ENCODE data around the gene CNTN2.

Gene CNTN2

DNA sequence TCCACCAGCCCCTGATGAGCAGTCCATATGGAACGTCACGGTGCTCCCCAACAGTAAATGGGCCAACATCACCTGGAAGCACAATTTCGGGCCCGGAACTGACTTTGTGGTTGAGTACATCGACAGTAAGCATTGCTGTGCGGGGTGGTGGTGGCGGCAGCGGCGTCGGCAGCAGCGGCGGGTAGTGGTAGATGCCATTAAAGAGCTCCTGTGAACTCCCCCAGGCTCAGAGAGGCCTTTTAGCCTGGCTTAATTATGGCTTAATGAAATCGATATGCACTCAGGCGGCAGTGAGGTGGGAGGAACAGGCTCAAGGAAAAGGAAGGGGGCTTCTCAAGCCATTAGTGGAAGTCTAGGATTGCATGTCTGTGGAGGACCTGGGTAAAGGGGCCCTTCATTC lies 41.9 kb upstream of the CNTN2 start:
- no peak overlapping the region for H3K4me3 ChIP-seq (ENCODE audit: low read depth, low read length)
- no peak for DNase-seq (ENCODE audit: low read depth)
- TF ChIP-seq POLR2A (IDR thresholded peaks at IDR 0.05; ENCODE audit: extremely low read depth, insufficient read length) = no peak
- TF ChIP-seq, protein P1, sequence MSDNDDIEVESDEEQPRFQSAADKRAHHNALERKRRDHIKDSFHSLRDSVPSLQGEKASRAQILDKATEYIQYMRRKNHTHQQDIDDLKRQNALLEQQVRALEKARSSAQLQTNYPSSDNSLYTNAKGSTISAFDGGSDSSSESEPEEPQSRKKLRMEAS (IDR thresholded peaks at IDR 0.05; ENCODE audit: low read depth, low read length) = no peak
- TF ChIP-seq, protein P2, sequence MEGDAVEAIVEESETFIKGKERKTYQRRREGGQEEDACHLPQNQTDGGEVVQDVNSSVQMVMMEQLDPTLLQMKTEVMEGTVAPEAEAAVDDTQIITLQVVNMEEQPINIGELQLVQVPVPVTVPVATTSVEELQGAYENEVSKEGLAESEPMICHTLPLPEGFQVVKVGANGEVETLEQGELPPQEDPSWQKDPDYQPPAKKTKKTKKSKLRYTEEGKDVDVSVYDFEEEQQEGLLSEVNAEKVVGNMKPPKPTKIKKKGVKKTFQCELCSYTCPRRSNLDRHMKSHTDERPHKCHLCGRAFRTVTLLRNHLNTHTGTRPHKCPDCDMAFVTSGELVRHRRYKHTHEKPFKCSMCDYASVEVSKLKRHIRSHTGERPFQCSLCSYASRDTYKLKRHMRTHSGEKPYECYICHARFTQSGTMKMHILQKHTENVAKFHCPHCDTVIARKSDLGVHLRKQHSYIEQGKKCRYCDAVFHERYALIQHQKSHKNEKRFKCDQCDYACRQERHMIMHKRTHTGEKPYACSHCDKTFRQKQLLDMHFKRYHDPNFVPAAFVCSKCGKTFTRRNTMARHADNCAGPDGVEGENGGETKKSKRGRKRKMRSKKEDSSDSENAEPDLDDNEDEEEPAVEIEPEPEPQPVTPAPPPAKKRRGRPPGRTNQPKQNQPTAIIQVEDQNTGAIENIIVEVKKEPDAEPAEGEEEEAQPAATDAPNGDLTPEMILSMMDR (IDR thresholded peaks at IDR 0.05; ENCODE audit: low read depth, low read length) = no peak
- TF ChIP-seq MYC (IDR thresholded peaks at IDR 0.05; ENCODE audit: low read depth, low read length) = no peak

DNA sequence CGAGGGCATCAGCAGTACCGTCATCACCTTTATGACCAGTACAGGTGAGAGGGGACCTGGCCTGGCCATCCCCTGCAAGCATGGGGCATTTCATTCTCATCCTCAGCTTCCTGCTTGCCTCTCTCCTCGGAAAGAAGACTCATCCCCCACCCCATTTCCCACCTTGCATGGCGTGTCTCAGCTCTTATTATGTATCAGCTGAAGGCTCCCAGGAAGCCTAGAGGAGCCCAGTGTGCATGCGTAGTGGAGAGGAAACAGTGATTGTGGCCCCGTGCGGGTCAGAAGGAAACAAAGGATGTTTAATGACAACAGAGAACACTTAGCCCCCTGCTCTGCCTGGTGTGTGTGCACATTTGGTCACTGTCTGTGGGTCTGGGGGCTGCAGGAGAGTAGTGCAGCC lies 40.3 kb upstream of the CNTN2 start:
- no peak for DNase-seq (ENCODE audit: low read depth)
- TF ChIP-seq, protein P1 (IDR thresholded peaks at IDR 0.05; ENCODE audit: low read depth, low read length) = no peak
- TF ChIP-seq, protein P2 (IDR thresholded peaks at IDR 0.05; ENCODE audit: low read depth, low read length) = no peak
- no peak for TF ChIP-seq MYC (IDR thresholded peaks at IDR 0.05; ENCODE audit: low read depth, low read length)
- no peak for TF ChIP-seq POLR2A (IDR thresholded peaks at IDR 0.05; ENCODE audit: extremely low read depth, insufficient read length)
- H3K4me3 ChIP-seq (ENCODE audit: low read depth, low read length) = no peak overlapping the region

DNA sequence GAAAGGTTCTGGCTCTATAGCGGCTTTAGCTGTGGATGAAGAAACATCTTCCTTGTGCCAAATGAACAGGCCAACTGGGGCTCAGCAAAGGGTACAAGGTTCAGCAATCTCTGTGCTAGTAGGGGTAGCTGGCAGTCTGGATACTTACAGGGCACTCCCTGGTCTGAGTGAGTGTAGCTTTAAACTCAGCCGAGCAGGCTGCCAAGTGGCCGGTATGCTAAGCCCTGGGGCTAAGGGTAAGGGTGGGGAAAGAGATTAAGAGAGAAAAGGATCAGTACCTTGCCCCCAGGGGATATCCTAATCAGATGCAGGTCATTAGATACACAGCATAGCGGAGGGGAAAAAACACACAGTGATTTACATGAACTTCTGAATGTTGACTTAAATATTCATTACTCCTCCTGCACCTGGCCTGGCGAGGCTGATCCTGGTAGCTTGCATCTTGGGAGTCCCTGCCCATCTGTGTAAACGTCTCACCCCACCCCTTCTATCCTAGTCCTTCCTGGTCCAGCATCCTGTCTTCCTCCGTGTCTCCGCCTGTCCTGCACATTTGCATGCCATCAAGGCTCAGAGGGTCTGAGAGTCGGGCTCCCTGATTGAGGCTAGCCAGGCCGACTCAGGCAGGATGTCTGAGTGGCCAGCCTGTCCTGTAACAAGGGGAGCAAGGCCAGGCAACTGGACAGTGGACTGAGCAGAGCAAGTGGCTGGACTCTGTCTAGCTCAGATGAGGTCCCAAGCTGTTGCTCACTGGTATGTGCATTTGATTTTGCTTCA lies 39.5 kb upstream of the CNTN2 start:
- no peak for DNase-seq (ENCODE audit: low read depth)
- TF ChIP-seq MYC (IDR thresholded peaks at IDR 0.05; ENCODE audit: low read depth, low read length) (no peak), POLR2A (IDR thresholded peaks at IDR 0.05; ENCODE audit: extremely low read depth, insufficient read length) (no peak)
- TF ChIP-seq, protein P1 (IDR thresholded peaks at IDR 0.05; ENCODE audit: low read depth, low read length) = no peak
- TF ChIP-seq, protein P2 (IDR thresholded peaks at IDR 0.05; ENCODE audit: low read depth, low read length) = no peak
- H3K4me3 ChIP-seq (ENCODE audit: low read depth, low read length) = no peak overlapping the region

DNA sequence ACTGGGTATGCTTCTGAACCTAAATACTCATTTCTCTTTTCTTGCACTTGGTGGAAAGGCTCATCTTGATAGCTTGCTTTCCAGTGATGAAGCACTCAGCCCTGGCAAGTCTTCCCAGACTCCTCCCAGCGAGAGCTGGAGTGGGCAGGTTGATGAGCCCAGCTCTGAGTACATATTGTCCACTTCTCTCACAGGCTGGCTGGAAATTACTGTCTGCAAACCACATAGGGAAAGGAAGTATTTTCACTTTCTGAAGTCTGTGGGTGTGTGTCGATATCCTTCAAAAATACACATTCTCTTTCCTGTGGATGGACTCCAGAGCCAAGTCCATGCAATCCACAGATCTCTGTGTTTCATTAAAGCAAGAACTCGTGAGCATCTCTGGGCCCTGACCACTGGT lies 38.7 kb upstream of the CNTN2 start:
- DNase-seq (ENCODE audit: low read depth) = no peak
- TF ChIP-seq, protein P1 (IDR thresholded peaks at IDR 0.05; ENCODE audit: low read depth, low read length) = no peak
- TF ChIP-seq POLR2A (IDR thresholded peaks at IDR 0.05; ENCODE audit: extremely low read depth, insufficient read length) = no peak
- no peak for TF ChIP-seq MYC (IDR thresholded peaks at IDR 0.05; ENCODE audit: low read depth, low read length)
- TF ChIP-seq, protein P2 (IDR thresholded peaks at IDR 0.05; ENCODE audit: low read depth, low read length) = no peak
- no peak overlapping the region for H3K4me3 ChIP-seq (ENCODE audit: low read depth, low read length)

DNA sequence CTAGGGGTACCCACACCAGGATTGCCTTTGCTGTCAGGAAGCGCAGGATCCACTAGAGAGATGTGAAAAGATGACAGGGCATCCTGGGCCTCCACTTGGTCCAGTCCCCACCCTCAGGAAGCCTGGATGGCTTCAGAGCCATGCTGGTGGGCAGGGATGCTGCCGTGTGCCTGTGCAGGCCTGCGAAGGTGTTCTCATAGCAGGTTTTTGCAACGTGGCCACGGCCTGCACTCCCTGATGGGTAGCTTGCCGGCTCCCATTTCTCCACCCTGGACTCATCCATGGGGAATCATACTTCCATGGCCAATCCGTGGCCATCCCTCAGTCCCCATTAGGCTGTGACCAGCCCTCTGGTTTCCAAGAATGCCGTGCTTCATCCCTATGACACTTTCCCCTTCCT lies 34.1 kb upstream of the CNTN2 start:
- TF ChIP-seq, protein P1 (IDR thresholded peaks at IDR 0.05; ENCODE audit: low read depth, low read length) = no peak
- TF ChIP-seq MYC (IDR thresholded peaks at IDR 0.05; ENCODE audit: low read depth, low read length) (no peak), POLR2A (IDR thresholded peaks at IDR 0.05; ENCODE audit: extremely low read depth, insufficient read length) (no peak)
- TF ChIP-seq, protein P2 (IDR thresholded peaks at IDR 0.05; ENCODE audit: low read depth, low read length) = no peak
- DNase-seq (ENCODE audit: low read depth) = no peak
- no peak overlapping the region for H3K4me3 ChIP-seq (ENCODE audit: low read depth, low read length)
